HepG2 (cell line): Measurements from ENCODE around the gene EDC3. TPM values are rescaled to one million over a fixed set of nuclear protein-coding genes. Genes with fewer than 3 reads are reported as not detected.
A peak's percentile ranks its signal among the peaks of the same experiment; 100 is the strongest.

ENCODE experiments used
- BCL3 ChIP-seq: sonication (generic); formaldehyde crosslinking; IDR thresholded peaks from 2 replicates; pipeline ENCODE4 v1.5.1; 2020; ENCODE audit warnings: mild to moderate bottlenecking, missing genetic modification reagents, moderate library complexity
- CBX1 ChIP-seq: IDR thresholded peaks from one replicate; pipeline ENCODE4 v1.6.1; 2016; ENCODE audit warnings: antibody characterized with exemption, low read depth
- CERS6 ChIP-seq: sonication (generic); formaldehyde crosslinking; IDR thresholded peaks from 2 replicates; pipeline ENCODE4 v1.5.0; 2020; ENCODE audit warnings: missing genetic modification reagents
- ELK4 ChIP-seq: sonication (generic); formaldehyde crosslinking; IDR thresholded peaks from 2 replicates; pipeline ENCODE4 v1.9.0; 2021; ENCODE audit warnings: missing genetic modification reagents, borderline replicate concordance
- HIVEP1 ChIP-seq: sonication (generic); formaldehyde crosslinking; IDR thresholded peaks from 2 replicates; pipeline ENCODE4 v1.4.0; 2020; ENCODE audit warnings: mild to moderate bottlenecking, missing genetic modification reagents
- MAX ChIP-seq: IDR thresholded peaks from 2 replicates; pipeline ENCODE4 v1.6.1; 2012; ENCODE audit warnings: inconsistent platforms
- MED1 ChIP-seq: sonication (generic); formaldehyde crosslinking; IDR thresholded peaks from 2 replicates; pipeline ENCODE4 v1.4.0; 2020; ENCODE audit warnings: missing genetic modification reagents
- MYPOP ChIP-seq: sonication (generic); formaldehyde crosslinking; IDR thresholded peaks from 2 replicates; pipeline ENCODE4 v1.8.1; 2023; ENCODE audit warnings: mild to moderate bottlenecking, moderate library complexity, missing genetic modification reagents
- NCOA2 ChIP-seq: sonication (generic); formaldehyde crosslinking; IDR thresholded peaks from 2 replicates; pipeline ENCODE4 v1.8.0; 2022; ENCODE audit warnings: inconsistent platforms
- SPEN ChIP-seq: sonication (generic); formaldehyde crosslinking; IDR thresholded peaks from 2 replicates; pipeline ENCODE4 v1.5.1; 2020; ENCODE audit warnings: low read depth, mild to moderate bottlenecking, missing genetic modification reagents
- SSRP1 ChIP-seq: IDR thresholded peaks from 2 replicates; pipeline ENCODE4 v1.6.1; 2016; ENCODE audit warnings: control low read depth
- SUZ12 ChIP-seq: fragments of 150-350 bp; IDR thresholded peaks from 2 replicates; pipeline ENCODE4 v1.6.1; 2014; ENCODE audit warnings: low read depth, low read length
- THYN1 ChIP-seq: sonication (generic); formaldehyde crosslinking; IDR thresholded peaks from 2 replicates; pipeline ENCODE4 v1.8.1; 2023; ENCODE audit warnings: low read depth, mild to moderate bottlenecking, moderate library complexity, missing genetic modification reagents, borderline replicate concordance
- TOPORS ChIP-seq: sonication (generic); formaldehyde crosslinking; IDR thresholded peaks from 2 replicates; pipeline ENCODE4 v1.8.0; 2023; ENCODE audit warnings: mild to moderate bottlenecking, missing genetic modification reagents
- YY1 ChIP-seq: IDR thresholded peaks from 2 replicates; pipeline ENCODE4 v1.6.1; 2011; ENCODE audit warnings: low read length, low read depth, moderate library complexity, mild to moderate bottlenecking; ENCODE audit not compliant: insufficient read depth, insufficient replicate concordance
- ZBTB3 ChIP-seq: sonication (generic); formaldehyde crosslinking; IDR thresholded peaks from 2 replicates; pipeline ENCODE4 v1.4.0; 2020; ENCODE audit warnings: low read depth, mild to moderate bottlenecking, moderate library complexity, missing genetic modification reagents, borderline replicate concordance
- ZC3H4 ChIP-seq: sonication (generic); formaldehyde crosslinking; IDR thresholded peaks from 2 replicates; pipeline ENCODE4 v1.4.0; 2020; ENCODE audit warnings: missing genetic modification reagents, borderline replicate concordance
- ZIK1 ChIP-seq: sonication (generic); formaldehyde crosslinking; IDR thresholded peaks from 2 replicates; pipeline ENCODE4 v1.5.0; 2020; ENCODE audit warnings: mild to moderate bottlenecking, low read depth, missing genetic modification reagents, borderline replicate concordance
- ZNF274 ChIP-seq: sonication (generic); formaldehyde crosslinking; IDR thresholded peaks from 2 replicates; pipeline ENCODE4 v1.5.1; 2020; ENCODE audit warnings: mild to moderate bottlenecking, missing genetic modification reagents
- ZNF337 ChIP-seq: sonication (generic); formaldehyde crosslinking; IDR thresholded peaks from 2 replicates; pipeline ENCODE4 v1.5.1; 2020; ENCODE audit warnings: missing genetic modification reagents, low read depth, mild to moderate bottlenecking, borderline replicate concordance
- ZNF484 ChIP-seq: sonication (generic); formaldehyde crosslinking; IDR thresholded peaks from 2 replicates; pipeline ENCODE4 v1.5.1; 2020; ENCODE audit warnings: mild to moderate bottlenecking, low read depth, missing genetic modification reagents, borderline replicate concordance
- ZNF768 ChIP-seq: sonication (generic); formaldehyde crosslinking; IDR thresholded peaks from 2 replicates; pipeline ENCODE4 v1.4.0; 2020; ENCODE audit warnings: missing genetic modification reagents
- ZNF850 ChIP-seq: sonication (generic); formaldehyde crosslinking; conservative IDR thresholded peaks from 2 replicates; pipeline ENCODE4 v1.9.0; 2021; ENCODE audit warnings: mild to moderate bottlenecking, missing genetic modification reagents
- ZNF891 ChIP-seq: sonication (generic); formaldehyde crosslinking; IDR thresholded peaks from 2 replicates; pipeline ENCODE4 v1.5.0; 2020; ENCODE audit warnings: mild to moderate bottlenecking, missing genetic modification reagents
- ZSCAN12 ChIP-seq: sonication (generic); formaldehyde crosslinking; IDR thresholded peaks from 2 replicates; pipeline ENCODE4 v1.9.0; 2021; ENCODE audit warnings: mild to moderate bottlenecking, missing genetic modification reagents
- polyA plus RNA-seq, 8 experiments: library from polyadenylated mRNA; depleted of rRNA in 3 of 8; stranded (reverse) in 7 of 8; unstranded in 1 of 8; fragments of >200 nt; fragmentation: Illumina TruSeq in 4 of 8; extraction: Trizol in 4 of 8; gene quantifications; 2 replicates each; pipeline versions ENCODE4 v1.2.1 to v1.2.3, GENCODE V29; 2011 to 2016; ENCODE audit warnings: low read depth in 4 of 8, missing spikeins in 1 of 8, mixed read lengths in 1 of 8; ENCODE audit not compliant: insufficient read depth in 1 of 8
- total RNA-seq, 5 experiments: library from RNA; depleted of rRNA; stranded (reverse); fragments of >200 nt; fragmentation: Illumina TruSeq; extraction: Trizol; gene quantifications; 2 replicates each; pipeline ENCODE4 v1.2.3, GENCODE V29; 2016; ENCODE audit warnings: low read depth in 1 of 5

Gene EDC3
- total and polyA plus RNA-seq, 2 of the 13 experiments (the other 11 are each of a cell fraction or from before 2014, with no cell fraction given), result 17.4 to 32.0 TPM

GRCh38 chr15:74695597-74696397 lies at the start of gene EDC3 (continued):
- TF ChIP-seq ZNF484 (no peak), ZC3H4 (CRISPR knock-in tag) (no peak), ZNF768 (CRISPR knock-in tag) (0 out of 2 replicates have a peak, but pooled peaks have one; percentile 43), ZNF891 (CRISPR knock-in tag) (no peak), SUZ12 (no peak), MED1 (CRISPR knock-in tag) (peak; percentile 47), CBX1 (peak; percentile 43), CERS6 (CRISPR knock-in tag) (no peak), SPEN (CRISPR knock-in tag) (peak; percentile 89; the same call in 1 of the 2 replicates), ZIK1 (CRISPR knock-in tag) (no peak), ZNF274 (CRISPR knock-in tag) (peak; percentile 81; the same call in 1 of the 2 replicates), THYN1 (CRISPR knock-in tag) (no peak), SSRP1 (CRISPR knock-in tag) (no peak), YY1 (peak; percentile 57), ZBTB3 (CRISPR knock-in tag) (peak; percentile 81; the same call in 1 of the 2 replicates), ELK4 (CRISPR knock-in tag) (peak; percentile 51; the same call in 1 of the 2 replicates), ZSCAN12 (CRISPR knock-in tag) (no peak), MAX (peak; percentile 48), BCL3 (CRISPR knock-in tag) (peak; percentile 51; the same call in 1 of the 2 replicates), ZNF850 (CRISPR knock-in tag) (no peak), TOPORS (CRISPR knock-in tag) (no peak), HIVEP1 (CRISPR knock-in tag) (peak; percentile 54; the same call in 1 of the 2 replicates), NCOA2 (CRISPR knock-in tag) (no peak; the same call in 1 of the 2 replicates), ZNF337 (no peak), MYPOP (CRISPR knock-in tag) (peak; percentile 73)
